DND-41 (cell line): ENCODE data around the gene CAMKMT.

Experiments used
- EZH2 ChIP-seq: IDR thresholded peaks from 3 replicates; pipeline ENCODE4 v1.6.1; 2012; ENCODE audit warnings: borderline replicate concordance, low read depth, mild to moderate bottlenecking, moderate library complexity, low read length, inconsistent platforms; ENCODE audit not compliant: severe bottlenecking
- TF ChIP-seq, protein P1 (sequence below): IDR thresholded peaks from 2 replicates; pipeline ENCODE4 v1.5.1; 2012; ENCODE audit warnings: borderline replicate concordance, low read length, moderate library complexity, mild to moderate bottlenecking; ENCODE audit not compliant: poor library complexity, severe bottlenecking; ENCODE audit errors: extremely low read depth

DNA sequence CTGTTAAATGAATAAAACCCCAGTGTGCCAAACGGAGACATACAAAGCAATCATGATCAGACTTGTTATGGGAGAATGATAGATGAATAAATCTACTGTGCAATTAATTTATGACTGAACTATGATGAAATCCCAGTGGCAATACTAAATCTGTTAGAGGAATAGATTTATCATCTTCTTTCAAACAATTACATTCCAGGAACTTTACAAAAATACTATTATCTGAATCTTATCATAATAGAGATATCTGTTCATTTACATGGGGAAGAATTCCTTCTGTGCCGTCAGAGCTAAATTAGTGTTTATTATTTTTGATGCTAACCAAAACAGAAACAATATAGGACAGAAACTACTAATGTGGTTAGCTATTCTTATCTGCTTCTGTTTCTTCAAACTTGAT is 208.5 kb downstream of the CAMKMT start:
- TF ChIP-seq, protein P1, sequence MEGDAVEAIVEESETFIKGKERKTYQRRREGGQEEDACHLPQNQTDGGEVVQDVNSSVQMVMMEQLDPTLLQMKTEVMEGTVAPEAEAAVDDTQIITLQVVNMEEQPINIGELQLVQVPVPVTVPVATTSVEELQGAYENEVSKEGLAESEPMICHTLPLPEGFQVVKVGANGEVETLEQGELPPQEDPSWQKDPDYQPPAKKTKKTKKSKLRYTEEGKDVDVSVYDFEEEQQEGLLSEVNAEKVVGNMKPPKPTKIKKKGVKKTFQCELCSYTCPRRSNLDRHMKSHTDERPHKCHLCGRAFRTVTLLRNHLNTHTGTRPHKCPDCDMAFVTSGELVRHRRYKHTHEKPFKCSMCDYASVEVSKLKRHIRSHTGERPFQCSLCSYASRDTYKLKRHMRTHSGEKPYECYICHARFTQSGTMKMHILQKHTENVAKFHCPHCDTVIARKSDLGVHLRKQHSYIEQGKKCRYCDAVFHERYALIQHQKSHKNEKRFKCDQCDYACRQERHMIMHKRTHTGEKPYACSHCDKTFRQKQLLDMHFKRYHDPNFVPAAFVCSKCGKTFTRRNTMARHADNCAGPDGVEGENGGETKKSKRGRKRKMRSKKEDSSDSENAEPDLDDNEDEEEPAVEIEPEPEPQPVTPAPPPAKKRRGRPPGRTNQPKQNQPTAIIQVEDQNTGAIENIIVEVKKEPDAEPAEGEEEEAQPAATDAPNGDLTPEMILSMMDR, result no peak
- TF ChIP-seq EZH2, result no peak
